Endodermal cell (in vitro differentiated cells): ENCODE results near the gene ZPBP. TPM values are rescaled to one million over a fixed set of nuclear protein-coding genes. Genes with fewer than 3 reads are reported as not detected.

Experiments
- DNase-seq: peaks from one replicate; pipeline ENCODE4 v3.0.0-alpha.2; 2017
- H3K27ac ChIP-seq: 2 replicates; pipeline ENCODE4 v1.5.1; 2013; ENCODE audit warnings: mild to moderate bottlenecking, low read depth, low read length, moderate library complexity
- H3K27me3 ChIP-seq: 2 replicates; pipeline ENCODE4 v1.6.1; 2013; ENCODE audit warnings: mild to moderate bottlenecking, low read length, moderate library complexity; ENCODE audit not compliant: insufficient read depth, control insufficient read depth, poor library complexity, severe bottlenecking
- H3K36me3 ChIP-seq: 2 replicates; pipeline ENCODE4 v1.7.0; 2013; ENCODE audit warnings: mild to moderate bottlenecking, low read length, moderate library complexity; ENCODE audit not compliant: control insufficient read depth, insufficient read depth
- H3K4me1 ChIP-seq: one replicate; pipeline ENCODE4 v1.7.0; 2013; ENCODE audit warnings: low read length; ENCODE audit not compliant: control insufficient read depth, insufficient read depth
- H3K4me3 ChIP-seq: 2 replicates; pipeline ENCODE4 v1.5.1; 2013; ENCODE audit warnings: mild to moderate bottlenecking, low read length, moderate library complexity
- H3K9ac ChIP-seq: 2 replicates; pipeline ENCODE4 v1.6.1; 2013; ENCODE audit warnings: mild to moderate bottlenecking, low read length, moderate library complexity; ENCODE audit not compliant: poor library complexity, severe bottlenecking; ENCODE audit errors: extremely low read depth
- H3K9me3 ChIP-seq: 2 replicates; pipeline ENCODE4 v1.6.1; 2013; ENCODE audit warnings: mild to moderate bottlenecking, low read length, moderate library complexity; ENCODE audit not compliant: control insufficient read depth
- H3K27ac Mint-ChIP-seq: 2 replicates; pipeline ENCODE4 v1.8.0; 2020; ENCODE audit warnings: mixed read lengths
- H3K27me3 Mint-ChIP-seq: 2 replicates; pipeline ENCODE4 v1.8.0; 2021; ENCODE audit warnings: mild to moderate bottlenecking, mixed read lengths; ENCODE audit not compliant: insufficient read depth
- H3K36me3 Mint-ChIP-seq: 2 replicates; pipeline ENCODE4 v1.8.0; 2020; ENCODE audit warnings: low read depth, mixed read lengths
- H3K4me1 Mint-ChIP-seq: 2 replicates; pipeline ENCODE4 v1.8.0; 2020; ENCODE audit warnings: mixed read lengths
- H3K4me3 Mint-ChIP-seq: 2 replicates; pipeline ENCODE4 v1.8.0; 2020; ENCODE audit warnings: mild to moderate bottlenecking, moderate library complexity, mixed read lengths
- H3K9me3 Mint-ChIP-seq: 2 replicates; pipeline ENCODE4 v1.8.0; 2020; ENCODE audit warnings: mild to moderate bottlenecking, mixed read lengths
- CTCF ChIP-seq: fragments of 200-600 bp; sonication (generic); conservative IDR thresholded peaks from 2 replicates; pipeline ENCODE4 v1.5.0; 2021; ENCODE audit warnings: antibody characterized with exemption, mild to moderate bottlenecking
- WGBS, 2 experiments: methylation state at CpG; one replicate each; pipeline versions ENCODE4 v1.1.5 to v1.1.7; 2013; ENCODE audit warnings: missing lambda C conversion rate in 2 of 2, mixed read lengths in 1 of 2; ENCODE audit not compliant: insufficient coverage in 1 of 2, insufficient read length in 1 of 2; 5-methylcytosine and 5-hydroxymethylcytosine counted together
- total RNA-seq, 2 donors: library from RNA; stranded (reverse); fragmentation: NEBNext Ultra II Directional in 1 of 2; extraction: Animal tissue kit (Norgen Biotek cat#: 25700) in 1 of 2; gene quantifications; 2 replicates in 1 of 2; 3 replicates in 1 of 2; pipeline ENCODE4 v1.2.1, GENCODE V29; 2021

Gene ZPBP
- total RNA-seq, 2 donors from 2014 or later: not detected

- no peak for DNase-seq
- Mint-ChIP-seq H3K9me3 (peaks cover 5% of the 10 kb centered on the region), H3K36me3 (no peaks in the 10 kb centered on the region), H3K4me1 (peaks cover 3% of the 10 kb centered on the region), H3K27ac (no peak overlapping the region), H3K4me3 (no peak overlapping the region), H3K27me3 (peaks cover 10% of the 10 kb centered on the region)
- 0% methylated on average over 2 of the region's 2 CpGs; no CpG with 5 or more reads in 1 of the 2 experiments for WGBS, 2 experiments
- Histone ChIP-seq H3K4me3 (no peak overlapping the region), H3K9ac (no peak overlapping the region), H3K27me3 (no peaks in the 10 kb centered on the region), H3K27ac (no peak overlapping the region), H3K4me1 (no peaks in the 10 kb centered on the region), H3K9me3 (no peaks in the 10 kb centered on the region), H3K36me3 (no peaks in the 10 kb centered on the region)
- TF ChIP-seq CTCF: no peak
Measured at GRCh38 chr7:50088463-50089129, 4.5 kb downstream of the ZPBP start.

GRCh38 chr7:50085344-50085743, 7.7 kb downstream of the ZPBP start:
- H3K4me3 Mint-ChIP-seq: no peak overlapping the region
- no peaks in the 10 kb centered on the region for H3K4me1 Mint-ChIP-seq
- no peak overlapping the region for H3K27ac Mint-ChIP-seq
- Histone ChIP-seq H3K36me3 (no peaks in the 10 kb centered on the region), H3K9ac (no peak overlapping the region), H3K4me1 (no peaks in the 10 kb centered on the region), H3K4me3 (no peak overlapping the region), H3K27ac (peak overlapping the region; percentile 74), H3K9me3 (no peaks in the 10 kb centered on the region), H3K27me3 (no peaks in the 10 kb centered on the region)
- no peaks in the 10 kb centered on the region for H3K27me3 Mint-ChIP-seq
- no peaks in the 10 kb centered on the region for H3K9me3 Mint-ChIP-seq
- H3K36me3 Mint-ChIP-seq: no peaks in the 10 kb centered on the region
- DNase-seq: peak; percentile 50
- WGBS, 2 experiments: 45 to 68% methylated on average over 4 to 5 of the region's 5 CpGs
- no peak for TF ChIP-seq CTCF

- H3K9me3 Mint-ChIP-seq: peaks cover 43% of the 10 kb centered on the region
- H3K4me1 Mint-ChIP-seq: peaks cover 4% of the 10 kb centered on the region
- no peak overlapping the region for H3K9ac ChIP-seq
- DNase-seq: no peak
- TF ChIP-seq CTCF: no peak
- no peak overlapping the region for H3K27ac ChIP-seq
- H3K36me3 Mint-ChIP-seq: peaks cover 3% of the 10 kb centered on the region
- H3K27me3 ChIP-seq: no peaks in the 10 kb centered on the region
- peaks cover 8% of the 10 kb centered on the region for H3K9me3 ChIP-seq
- H3K36me3 ChIP-seq: no peaks in the 10 kb centered on the region
- H3K4me3 ChIP-seq: no peak overlapping the region
- no peak overlapping the region for H3K27ac Mint-ChIP-seq
- H3K4me1 ChIP-seq: no peaks in the 10 kb centered on the region
- no peak overlapping the region for H3K4me3 Mint-ChIP-seq
- H3K27me3 Mint-ChIP-seq: no peaks in the 10 kb centered on the region
Measured at GRCh38 chr7:50073093-50073492, 20.0 kb downstream of the ZPBP start.
